Esophagus squamous epithelium (tissue), 5 donors: ENCODE data around the gene VMP1. TPM values are rescaled to one million over a fixed set of nuclear protein-coding genes. Genes with fewer than 3 reads are reported as not detected.

ENCODE experiments used
- DNase-seq: peaks from one replicate; lab custom pipeline; 2025; lab: John Stamatoyannopoulos, UW
- H3K27ac ChIP-seq, 4 donors: fragments of 200-600 bp; sonication (generic); one replicate each; pipeline ENCODE4 v1.5.1; 2016 to 2019; ENCODE audit warnings: mild to moderate bottlenecking in 1 of 4
- H3K27me3 ChIP-seq, 4 donors: fragments of 200-600 bp; sonication (generic); 1 replicate in 3 of 4; 2 replicates in 1 of 4; pipeline versions ENCODE4 v1.5.1 to v1.6.0; 2017 to 2021; ENCODE audit warnings: antibody characterized with exemption in 1 of 4
- H3K36me3 ChIP-seq, 3 donors: fragments of 200-600 bp; sonication (generic); one replicate each; pipeline ENCODE4 v1.5.1; 2016 to 2019
- H3K4me1 ChIP-seq, 3 donors: fragments of 200-600 bp; sonication (generic); one replicate each; pipeline ENCODE4 v1.5.1; 2017 to 2019
- H3K4me3 ChIP-seq, 4 donors: fragments of 200-600 bp; sonication (generic); 1 replicate in 3 of 4; 2 replicates in 1 of 4; pipeline ENCODE4 v1.5.1; 2016 to 2019; ENCODE audit warnings: mild to moderate bottlenecking in 2 of 4, moderate library complexity in 1 of 4
- H3K9me3 ChIP-seq, 3 donors: fragments of 200-600 bp; sonication (generic); one replicate each; pipeline ENCODE4 v1.5.1; 2016 to 2019
- CTCF ChIP-seq, 6 experiments: fragments of 450-650 bp in 4 of 6; fragments of 200-600 bp in 2 of 6; sonication (generic) in 2 of 6; IDR thresholded peaks; one replicate each; pipeline ENCODE4 v1.5.1; 2016 to 2019; ENCODE audit warnings: antibody characterized with exemption in 6 of 6, mild to moderate bottlenecking in 4 of 6, moderate library complexity in 4 of 6
- POLR2A ChIP-seq, 4 donors: fragments of 450-650 bp; IDR thresholded peaks; one replicate each; pipeline ENCODE4 v1.6.1; 2017; ENCODE audit warnings: antibody characterized with exemption in 4 of 4, mild to moderate bottlenecking in 4 of 4, moderate library complexity in 3 of 4
- WGBS, 2 donors: methylation state at CpG; one replicate each; pipeline ENCODE4 v1.1.5; 2018; 5-methylcytosine and 5-hydroxymethylcytosine counted together
- intact Hi-C: fragments of 100-400 bp; cut with DNase I; formaldehyde crosslinking; loops from one replicate; pipeline ENCODE4 v1.15.0; 2022
- total RNA-seq, 4 donors: library from RNA; depleted of rRNA; stranded (reverse); fragments of >200 nt; gene quantifications; one replicate each; pipeline ENCODE4 v1.1.0, GENCODE V29; 2016
- donor health status: DM: yes; HTN: yes; CAD: no.

Gene VMP1
- total RNA-seq, 4 donors from 2014 or later = 132 to 363 (median 141) TPM

GRCh38 chr17:59767176-59767575 is 59.7 kb downstream of the VMP1 start:
- Histone ChIP-seq H3K36me3 (peaks cover 0 to 21% (median 0%) of the 10 kb centered on the region in 3 donors), H3K4me3 (no peak overlapping the region), H3K9me3 (no peaks in the 10 kb centered on the region), H3K27me3 (no peaks in the 10 kb centered on the region), H3K27ac (peak overlapping the region in 2 of 4 donors; percentile 31 to 56), H3K4me1 (peaks cover 6 to 39% (median 7%) of the 10 kb centered on the region in 3 donors)
- TF ChIP-seq POLR2A (IDR thresholded peaks at IDR 0.05) (no peak), CTCF (IDR thresholded peaks at IDR 0.05) (no peak)
- intact Hi-C loops = no loop called here
- DNase-seq = no peak

GRCh38 chr17:59769887-59770286 is 62.4 kb downstream of the VMP1 start:
- TF ChIP-seq POLR2A (IDR thresholded peaks at IDR 0.05) (no peak), CTCF (IDR thresholded peaks at IDR 0.05) (no peak)
- intact Hi-C loops = no loop called here

GRCh38 chr17:59771093-59771492 is 63.6 kb downstream of the VMP1 start:
- peaks cover 0 to 35% (median 0%) of the 10 kb centered on the region in 3 donors for H3K36me3 ChIP-seq

More at GRCh38 chr17:59769887-59770286, 62.4 kb downstream of the VMP1 start:
- Histone ChIP-seq H3K36me3 (peaks cover 0 to 33% (median 0%) of the 10 kb centered on the region in 3 donors), H3K27ac (peak overlapping the region; percentile 19 to 53 (median 28)), H3K4me3 (no peak overlapping the region), H3K4me1 (peaks cover 3 to 33% (median 6%) of the 10 kb centered on the region in 3 donors), H3K9me3 (no peaks in the 10 kb centered on the region), H3K27me3 (no peaks in the 10 kb centered on the region)
- 23 to 24% methylated on average over 1 of the region's 1 CpG for WGBS, 2 donors
- DNase-seq = no peak

GRCh38 chr17:59775786-59776350 is 68.4 kb downstream of the VMP1 start:
- H3K27me3 ChIP-seq = no peaks in the 10 kb centered on the region
- H3K4me3 ChIP-seq = no peak overlapping the region
- TF ChIP-seq CTCF (IDR thresholded peaks at IDR 0.05) (no peak), POLR2A (IDR thresholded peaks at IDR 0.05) (no peak)
- DNase-seq = no peak
- peaks cover 0 to 56% (median 12%) of the 10 kb centered on the region in 3 donors for H3K36me3 ChIP-seq
- H3K9me3 ChIP-seq = no peaks in the 10 kb centered on the region
- no peaks in the 10 kb centered on the region for H3K4me1 ChIP-seq
- 81 to 100% methylated on average over 2 of the region's 2 CpGs for WGBS, 2 donors
- H3K27ac ChIP-seq = no peak overlapping the region
- intact Hi-C loops = no loop called here

More at GRCh38 chr17:59771093-59771492, 63.6 kb downstream of the VMP1 start:
- TF ChIP-seq CTCF (IDR thresholded peaks at IDR 0.05) = no peak
- H3K27ac ChIP-seq = peak overlapping the region in 1 of 4 donors; percentile 53
- no peak for DNase-seq
- intact Hi-C loops = no loop called here
- H3K4me1 ChIP-seq = peaks cover 3 to 32% (median 6%) of the 10 kb centered on the region in 3 donors
- no peaks in the 10 kb centered on the region for H3K27me3 ChIP-seq
- WGBS, 2 donors = 91 to 93% methylated on average over 2 of the region's 2 CpGs
- no peaks in the 10 kb centered on the region for H3K9me3 ChIP-seq
- H3K4me3 ChIP-seq = no peak overlapping the region

GRCh38 chr17:59776577-59776976 is 69.1 kb downstream of the VMP1 start:
- Histone ChIP-seq H3K4me1 (no peaks in the 10 kb centered on the region), H3K36me3 (peaks cover 0 to 56% (median 12%) of the 10 kb centered on the region in 3 donors), H3K9me3 (no peaks in the 10 kb centered on the region), H3K27me3 (no peaks in the 10 kb centered on the region), H3K27ac (no peak overlapping the region), H3K4me3 (no peak overlapping the region)
- 94 to 96% methylated on average over 1 of the region's 1 CpG for WGBS, 2 donors
- intact Hi-C loops = no loop called here
- no peak for DNase-seq
- TF ChIP-seq POLR2A (IDR thresholded peaks at IDR 0.05) (no peak), CTCF (IDR thresholded peaks at IDR 0.05) (no peak)
